ENCODE data around the gene UMOD.

The UMOD gene

GRCh38 chr16:20306401-20306800 is 46.1 kb downstream of the UMOD start:
- no peak overlapping the region for H3K4me3 ChIP-seq (ENCODE audit: low read depth, low read length)
- TF ChIP-seq, protein P1, sequence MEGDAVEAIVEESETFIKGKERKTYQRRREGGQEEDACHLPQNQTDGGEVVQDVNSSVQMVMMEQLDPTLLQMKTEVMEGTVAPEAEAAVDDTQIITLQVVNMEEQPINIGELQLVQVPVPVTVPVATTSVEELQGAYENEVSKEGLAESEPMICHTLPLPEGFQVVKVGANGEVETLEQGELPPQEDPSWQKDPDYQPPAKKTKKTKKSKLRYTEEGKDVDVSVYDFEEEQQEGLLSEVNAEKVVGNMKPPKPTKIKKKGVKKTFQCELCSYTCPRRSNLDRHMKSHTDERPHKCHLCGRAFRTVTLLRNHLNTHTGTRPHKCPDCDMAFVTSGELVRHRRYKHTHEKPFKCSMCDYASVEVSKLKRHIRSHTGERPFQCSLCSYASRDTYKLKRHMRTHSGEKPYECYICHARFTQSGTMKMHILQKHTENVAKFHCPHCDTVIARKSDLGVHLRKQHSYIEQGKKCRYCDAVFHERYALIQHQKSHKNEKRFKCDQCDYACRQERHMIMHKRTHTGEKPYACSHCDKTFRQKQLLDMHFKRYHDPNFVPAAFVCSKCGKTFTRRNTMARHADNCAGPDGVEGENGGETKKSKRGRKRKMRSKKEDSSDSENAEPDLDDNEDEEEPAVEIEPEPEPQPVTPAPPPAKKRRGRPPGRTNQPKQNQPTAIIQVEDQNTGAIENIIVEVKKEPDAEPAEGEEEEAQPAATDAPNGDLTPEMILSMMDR (IDR thresholded peaks at IDR 0.05; ENCODE audit: borderline replicate concordance, insufficient read depth, low read depth, low read length) = no peak

DNA sequence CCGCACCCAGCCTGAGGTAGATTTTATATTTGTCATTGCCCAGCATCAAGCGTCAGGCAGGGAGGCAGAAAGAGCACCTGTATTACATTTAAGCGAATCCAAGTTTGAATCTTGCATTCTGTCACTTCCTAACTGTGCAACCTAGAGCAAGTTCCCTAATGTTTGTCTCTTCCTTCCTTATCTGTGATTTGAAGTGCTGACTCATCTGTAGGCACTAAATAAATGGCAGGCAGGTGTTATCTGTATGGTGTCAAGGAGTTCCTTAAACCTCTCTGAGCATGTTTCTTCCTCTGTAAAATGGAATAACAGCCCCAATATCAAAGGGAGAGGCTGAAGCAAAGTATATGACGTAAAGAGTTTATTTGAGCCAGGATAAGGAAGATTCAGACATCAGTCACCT is 49.5 kb downstream of the UMOD start:
- no peak overlapping the region for H3K4me3 ChIP-seq (ENCODE audit: low read depth, low read length)
- TF ChIP-seq, protein P1 (IDR thresholded peaks at IDR 0.05; ENCODE audit: borderline replicate concordance, insufficient read depth, low read depth, low read length) = no peak

DNA sequence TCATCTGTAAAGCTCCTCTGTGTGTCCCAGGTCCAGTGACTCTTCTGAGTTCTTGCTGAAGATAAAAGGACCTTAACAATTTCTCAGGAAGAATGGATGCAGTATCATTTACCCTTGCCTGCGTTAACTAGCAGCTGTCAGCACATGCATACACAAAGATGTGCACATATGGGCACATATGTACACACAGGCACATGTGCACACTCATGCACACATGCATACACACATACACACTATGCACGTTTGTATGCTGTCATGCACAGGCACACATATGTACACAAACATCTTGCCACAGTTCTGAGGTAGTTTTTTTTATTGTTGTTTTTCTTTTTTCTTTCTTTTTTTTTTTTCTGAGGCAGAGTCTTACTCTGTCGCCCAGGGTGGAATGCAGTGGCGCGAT is 50.1 kb downstream of the UMOD start:
- no peak overlapping the region for H3K4me3 ChIP-seq (ENCODE audit: low read depth, low read length)
- TF ChIP-seq, protein P1 (IDR thresholded peaks at IDR 0.05; ENCODE audit: borderline replicate concordance, insufficient read depth, low read depth, low read length) = no peak

GRCh38 chr16:20301840-20302239 is 50.7 kb downstream of the UMOD start:
- no peak overlapping the region for H3K4me3 ChIP-seq (ENCODE audit: low read depth, low read length)
- TF ChIP-seq, protein P1 (IDR thresholded peaks at IDR 0.05; ENCODE audit: borderline replicate concordance, insufficient read depth, low read depth, low read length) = no peak

GRCh38 chr16:20300312-20301097 is 52.0 kb downstream of the UMOD start:
- TF ChIP-seq, protein P1 (IDR thresholded peaks at IDR 0.05; ENCODE audit: borderline replicate concordance, insufficient read depth, low read depth, low read length) = peak; percentile 84
- no peak overlapping the region for H3K4me3 ChIP-seq (ENCODE audit: low read depth, low read length)

GRCh38 chr16:20298452-20298851 is 54.1 kb downstream of the UMOD start:
- TF ChIP-seq, protein P1 (IDR thresholded peaks at IDR 0.05; ENCODE audit: borderline replicate concordance, insufficient read depth, low read depth, low read length) = no peak
- H3K4me3 ChIP-seq (ENCODE audit: low read depth, low read length) = no peak overlapping the region
